B cell (primary cell): ENCODE measurements around the gene SLC24A3. TPM values are rescaled to one million over a fixed set of nuclear protein-coding genes. Genes with fewer than 3 reads are reported as not detected.

Experiments
- ATAC-seq: fragments of 200-7000 bp; cut with Tn5 transposase; one replicate; pipeline ENCODE4 v1.10.0; 2021; ENCODE audit warnings: low read depth, mild to moderate bottlenecking, moderate number of reproducible peaks, moderate library complexity
- CTCF ChIA-PET: fragments of 350-600 bp; sonication (Branson Sonifier 250); formaldehyde crosslinking; loops from one replicate; lab custom pipeline; 2021; ENCODE audit warnings: antibody characterized with exemption, inconsistent platforms; lab: Charles Lee
- POLR2A ChIA-PET: fragments of 350-600 bp; sonication (Branson Sonifier 250); formaldehyde crosslinking; loops from one replicate; lab custom pipeline; 2021; ENCODE audit warnings: antibody characterized with exemption; lab: Charles Lee
- DNase-seq: peaks from one replicate; pipeline ENCODE4 v3.0.0; 2013
- H2AFZ ChIP-seq: 2 replicates; pipeline ENCODE4 v1.6.1; 2012; ENCODE audit warnings: mild to moderate bottlenecking, low read depth, low read length; ENCODE audit not compliant: insufficient read depth, poor library complexity, severe bottlenecking
- H3K27ac ChIP-seq, 2 donors: 1 replicate in 1 of 2; 2 replicates in 1 of 2; pipeline ENCODE4 v1.5.1; 2012 to 2013; ENCODE audit warnings: low read length in 2 of 2, mild to moderate bottlenecking in 2 of 2, moderate library complexity in 1 of 2
- H3K27me3 ChIP-seq, 4 experiments: fragments of 200-600 bp in 1 of 4; sonication (generic) in 1 of 4; replicated peaks in 1 of 4; 1 replicate in 2 of 4; 2 replicates in 2 of 4; pipeline versions ENCODE4 v1.6.1 to v1.7.0; 2013 to 2016; ENCODE audit warnings: low read length in 3 of 4, mild to moderate bottlenecking in 2 of 4, mixed read lengths in 1 of 4, moderate library complexity in 1 of 4; ENCODE audit not compliant: insufficient read depth in 4 of 4, control insufficient read depth in 3 of 4; ENCODE audit errors: control extremely low read depth in 1 of 4
- H3K36me3 ChIP-seq, 2 experiments: replicated peaks in 1 of 2; 1 replicate in 1 of 2; 2 replicates in 1 of 2; pipeline versions ENCODE4 v1.6.1 to v1.7.1; 2013; ENCODE audit warnings: low read length in 1 of 2; ENCODE audit not compliant: insufficient read depth in 2 of 2, control insufficient read depth in 1 of 2; ENCODE audit errors: control extremely low read depth in 1 of 2, extremely low read depth in 1 of 2
- H3K4me1 ChIP-seq, 2 donors: fragments of 200-600 bp in 1 of 2; sonication (generic) in 1 of 2; 1 replicate in 1 of 2; 2 replicates in 1 of 2; pipeline versions ENCODE4 v1.5.1 to v1.6.1; 2013 to 2017; ENCODE audit warnings: low read length in 2 of 2; ENCODE audit not compliant: control insufficient read depth in 2 of 2, insufficient read depth in 2 of 2
- H3K4me2 ChIP-seq: replicated peaks from 2 replicates; pipeline ENCODE3; 2012; ENCODE audit warnings: mild to moderate bottlenecking, low read depth, low read length; ENCODE audit not compliant: poor library complexity, severe bottlenecking
- H3K4me3 ChIP-seq, 5 experiments: fragments of 200-600 bp in 1 of 5; sonication (generic) in 1 of 5; 1 replicate in 3 of 5; 2 replicates in 2 of 5; pipeline versions ENCODE4 v1.5.1 to v1.7.0; 2011 to 2016; ENCODE audit warnings: low read length in 4 of 5, mild to moderate bottlenecking in 4 of 5, low read depth in 2 of 5, control low read depth in 1 of 5, moderate library complexity in 1 of 5; ENCODE audit not compliant: insufficient read depth in 1 of 5; ENCODE audit errors: control extremely low read depth in 1 of 5, extremely low read depth in 1 of 5
- H3K79me2 ChIP-seq: fragments of 200-600 bp; sonication (generic); one replicate; pipeline ENCODE4 v1.6.0; 2016; ENCODE audit warnings: low read length; ENCODE audit not compliant: control insufficient read depth, insufficient read depth
- H3K9ac ChIP-seq: fragments of 200-600 bp; sonication (generic); 2 replicates; pipeline ENCODE4 v1.6.1; 2017; ENCODE audit warnings: mild to moderate bottlenecking, low read length, moderate library complexity
- H3K9me3 ChIP-seq, 3 donors: one replicate each; pipeline versions ENCODE4 v1.6.1 to v1.7.1; 2013; ENCODE audit warnings: low read length in 2 of 3; ENCODE audit not compliant: control insufficient read depth in 2 of 3, insufficient read depth in 1 of 3; ENCODE audit errors: control extremely low read depth in 1 of 3
- H4K20me1 ChIP-seq: 2 replicates; pipeline ENCODE4 v1.6.0; 2012; ENCODE audit warnings: mild to moderate bottlenecking, low read length; ENCODE audit not compliant: insufficient read depth, control insufficient read depth, poor library complexity, severe bottlenecking
- H3K27ac Mint-ChIP-seq: one replicate; pipeline ENCODE4 v1.8.0; 2021; ENCODE audit warnings: mixed read lengths
- H3K27me3 Mint-ChIP-seq: one replicate; pipeline ENCODE4 v1.8.0; 2021; ENCODE audit warnings: mixed read lengths
- H3K4me1 Mint-ChIP-seq: one replicate; pipeline ENCODE4 v1.8.0; 2021; ENCODE audit warnings: mixed read lengths
- H3K4me3 Mint-ChIP-seq: one replicate; pipeline ENCODE4 v1.8.0; 2021; ENCODE audit warnings: mixed read lengths
- H3K9me3 Mint-ChIP-seq: one replicate; pipeline ENCODE4 v1.8.0; 2022; ENCODE audit warnings: mixed read lengths; ENCODE audit not compliant: insufficient read depth
- EZH2 ChIP-seq: IDR thresholded peaks from 2 replicates; pipeline ENCODE4 v1.6.1; 2012; ENCODE audit warnings: borderline replicate concordance, low read depth, mild to moderate bottlenecking, moderate library complexity, low read length; ENCODE audit not compliant: insufficient read depth, poor library complexity, severe bottlenecking
- WGBS: methylation state at CpG from one replicate; pipeline ENCODE4 v1.1.5; 2013; ENCODE audit warnings: missing lambda C conversion rate; ENCODE audit not compliant: insufficient coverage; 5-methylcytosine and 5-hydroxymethylcytosine counted together
- intact Hi-C: fragments of 100-400 bp; cut with micrococcal nuclease; formaldehyde crosslinking; loops from one replicate; pipeline ENCODE4 v1.10.0; 2022
- polyA plus RNA-seq: library from polyadenylated mRNA; depleted of rRNA; stranded (reverse); fragments of >200 nt; gene quantifications from 2 replicates; pipeline ENCODE4 v1.2.3, GENCODE V29; 2012
- total RNA-seq, 2 donors: library from RNA; stranded (reverse); fragments of 120-200 nt in 1 of 2; gene quantifications; 1 replicate in 1 of 2; 2 replicates in 1 of 2; pipeline versions ENCODE4 v1.2.3 to v1.2.4, GENCODE V29; 2013 to 2022
- TF ChIP-seq, protein P1 (sequence below): fragments of 200-600 bp; IDR thresholded peaks from one replicate; pipeline ENCODE4 v1.8.0; 2022; ENCODE audit warnings: antibody characterized with exemption, mild to moderate bottlenecking

The SLC24A3 gene
- total and polyA plus RNA-seq, 2 donors (not counting 1 experiment from before 2014, with no cell fraction given) = not detected

DNA sequence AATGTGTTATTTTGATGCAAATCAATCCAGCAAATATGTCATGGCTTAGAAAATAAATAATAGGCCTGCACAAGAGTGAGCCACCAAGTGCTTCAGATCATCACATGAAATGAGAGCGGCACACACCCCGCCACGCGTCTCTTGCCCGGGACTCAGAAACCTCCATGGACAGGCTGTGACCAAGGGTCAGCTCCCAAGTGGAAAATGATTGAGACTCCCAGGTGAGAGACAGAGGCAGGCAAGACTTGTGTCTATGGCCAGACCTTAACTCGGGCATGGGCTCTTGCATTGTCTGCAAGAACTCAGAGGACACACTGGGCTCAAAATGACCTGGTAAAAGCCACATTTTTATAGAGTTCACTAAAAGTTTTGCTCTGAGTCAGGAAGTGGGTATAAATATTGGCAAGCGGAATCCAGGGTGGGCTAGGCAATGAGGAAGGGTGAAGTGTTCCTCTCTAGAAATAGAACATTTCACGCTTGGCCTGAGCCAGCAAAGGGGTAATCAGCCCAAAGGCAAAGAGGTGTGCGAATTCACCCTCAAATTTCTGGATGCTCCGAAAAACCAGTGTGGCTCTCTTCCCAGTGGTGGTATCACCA lies 514.9 kb downstream of the SLC24A3 start:
- no peak overlapping the region for H3K27ac ChIP-seq
- DNase-seq (no peak), ATAC-seq (no peak)
- Mint-ChIP-seq H3K4me3 (no peak overlapping the region), H3K27ac (no peak overlapping the region), H3K4me1 (peaks cover 29% of the 10 kb centered on the region), H3K27me3 (no peaks in the 10 kb centered on the region), H3K9me3 (no peaks in the 10 kb centered on the region)
- H3K4me1 ChIP-seq = peaks cover 20 to 24% of the 10 kb centered on the region in 2 donors
- H4K20me1 ChIP-seq = no peaks in the 10 kb centered on the region
- POLR2A ChIA-PET = no interaction called here
- TF ChIP-seq EZH2 = no peak
- TF ChIP-seq, protein P1, sequence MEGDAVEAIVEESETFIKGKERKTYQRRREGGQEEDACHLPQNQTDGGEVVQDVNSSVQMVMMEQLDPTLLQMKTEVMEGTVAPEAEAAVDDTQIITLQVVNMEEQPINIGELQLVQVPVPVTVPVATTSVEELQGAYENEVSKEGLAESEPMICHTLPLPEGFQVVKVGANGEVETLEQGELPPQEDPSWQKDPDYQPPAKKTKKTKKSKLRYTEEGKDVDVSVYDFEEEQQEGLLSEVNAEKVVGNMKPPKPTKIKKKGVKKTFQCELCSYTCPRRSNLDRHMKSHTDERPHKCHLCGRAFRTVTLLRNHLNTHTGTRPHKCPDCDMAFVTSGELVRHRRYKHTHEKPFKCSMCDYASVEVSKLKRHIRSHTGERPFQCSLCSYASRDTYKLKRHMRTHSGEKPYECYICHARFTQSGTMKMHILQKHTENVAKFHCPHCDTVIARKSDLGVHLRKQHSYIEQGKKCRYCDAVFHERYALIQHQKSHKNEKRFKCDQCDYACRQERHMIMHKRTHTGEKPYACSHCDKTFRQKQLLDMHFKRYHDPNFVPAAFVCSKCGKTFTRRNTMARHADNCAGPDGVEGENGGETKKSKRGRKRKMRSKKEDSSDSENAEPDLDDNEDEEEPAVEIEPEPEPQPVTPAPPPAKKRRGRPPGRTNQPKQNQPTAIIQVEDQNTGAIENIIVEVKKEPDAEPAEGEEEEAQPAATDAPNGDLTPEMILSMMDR = no peak
- no peak overlapping the region for H2AFZ ChIP-seq
- H3K4me3 ChIP-seq = no peak overlapping the region
- CTCF ChIA-PET = interaction anchor here (1.0 kb wide), 1 partner anchor 35 kb away, joined by 3 read pairs; no protein-coding TSS in a partner anchor
- WGBS = 63% methylated on average over 10 of the region's 10 CpGs
- H3K4me2 ChIP-seq = peak overlapping the region; percentile 42
- no peaks in the 10 kb centered on the region for H3K36me3 ChIP-seq
- no peaks in the 10 kb centered on the region for H3K79me2 ChIP-seq
- peaks cover 0 to 6% (median 0%) of the 10 kb centered on the region in 3 donors for H3K9me3 ChIP-seq
- no peaks in the 10 kb centered on the region for H3K27me3 ChIP-seq
- H3K9ac ChIP-seq = no peak overlapping the region
- intact Hi-C loops = loop anchor here (1.0 kb wide), 1 partner anchor 21 kb away; no protein-coding TSS in a partner anchor

DNA sequence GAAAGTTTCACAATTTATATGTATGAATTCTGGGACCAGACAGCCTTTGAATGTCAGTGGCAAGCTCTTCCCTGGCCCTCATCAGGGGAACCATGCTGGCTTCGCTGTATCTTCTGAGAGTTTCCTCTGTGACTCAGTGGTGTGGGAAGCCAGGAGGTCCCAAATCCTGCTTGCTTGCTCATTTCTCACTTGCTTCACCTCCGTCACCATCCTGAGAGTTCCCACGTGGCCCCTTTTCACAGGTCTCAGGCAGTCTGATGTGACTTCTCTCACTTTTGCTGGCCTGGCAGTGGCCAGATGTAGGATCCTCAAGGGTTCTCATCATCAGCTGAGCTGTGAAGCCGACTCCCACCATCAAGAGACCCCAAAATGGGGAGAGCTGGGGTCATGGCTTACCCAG lies 517.2 kb downstream of the SLC24A3 start:
- no peak overlapping the region for H3K4me3 ChIP-seq
- no peaks in the 10 kb centered on the region for H3K36me3 ChIP-seq

More for the DNA sequence above, 517.2 kb downstream of the SLC24A3 start:
- 81% methylated on average over 4 of the region's 4 CpGs for WGBS
- DNase-seq (no peak), ATAC-seq (no peak)
- Histone ChIP-seq H3K4me1 (peaks cover 20 to 24% of the 10 kb centered on the region in 2 donors), H3K79me2 (no peaks in the 10 kb centered on the region), H3K9me3 (peaks cover 0 to 6% (median 0%) of the 10 kb centered on the region in 3 donors), H3K4me2 (no peak overlapping the region), H3K27ac (no peak overlapping the region), H3K27me3 (no peaks in the 10 kb centered on the region), H4K20me1 (no peaks in the 10 kb centered on the region), H2AFZ (no peak overlapping the region), H3K9ac (no peak overlapping the region)
- H3K4me1 Mint-ChIP-seq = peaks cover 29% of the 10 kb centered on the region
- H3K4me3 Mint-ChIP-seq = no peak overlapping the region
- H3K27me3 Mint-ChIP-seq = no peaks in the 10 kb centered on the region
- no peak overlapping the region for H3K27ac Mint-ChIP-seq
- intact Hi-C loops = no loop called here
- ChIA-PET POLR2A (no interaction called here), CTCF (no interaction called here)
- no peaks in the 10 kb centered on the region for H3K9me3 Mint-ChIP-seq
- no peak for TF ChIP-seq EZH2
- TF ChIP-seq, protein P1 = no peak
